Smooth muscle cell of the umbilical artery (primary cell): ENCODE measurements around the gene CRELD2. TPM values are rescaled to one million over a fixed set of nuclear protein-coding genes. Genes with fewer than 3 reads are reported as not detected.

Experiments used
- total RNA-seq: library from RNA; depleted of rRNA; stranded (reverse); fragments of >200 nt; gene quantifications from 2 replicates; pipeline ENCODE4 v1.2.3, GENCODE V29; 2014

The CRELD2 gene, protein sequence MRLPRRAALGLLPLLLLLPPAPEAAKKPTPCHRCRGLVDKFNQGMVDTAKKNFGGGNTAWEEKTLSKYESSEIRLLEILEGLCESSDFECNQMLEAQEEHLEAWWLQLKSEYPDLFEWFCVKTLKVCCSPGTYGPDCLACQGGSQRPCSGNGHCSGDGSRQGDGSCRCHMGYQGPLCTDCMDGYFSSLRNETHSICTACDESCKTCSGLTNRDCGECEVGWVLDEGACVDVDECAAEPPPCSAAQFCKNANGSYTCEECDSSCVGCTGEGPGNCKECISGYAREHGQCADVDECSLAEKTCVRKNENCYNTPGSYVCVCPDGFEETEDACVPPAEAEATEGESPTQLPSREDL
- 136 and 159 TPM in 2 replicates for total RNA-seq

DNA sequence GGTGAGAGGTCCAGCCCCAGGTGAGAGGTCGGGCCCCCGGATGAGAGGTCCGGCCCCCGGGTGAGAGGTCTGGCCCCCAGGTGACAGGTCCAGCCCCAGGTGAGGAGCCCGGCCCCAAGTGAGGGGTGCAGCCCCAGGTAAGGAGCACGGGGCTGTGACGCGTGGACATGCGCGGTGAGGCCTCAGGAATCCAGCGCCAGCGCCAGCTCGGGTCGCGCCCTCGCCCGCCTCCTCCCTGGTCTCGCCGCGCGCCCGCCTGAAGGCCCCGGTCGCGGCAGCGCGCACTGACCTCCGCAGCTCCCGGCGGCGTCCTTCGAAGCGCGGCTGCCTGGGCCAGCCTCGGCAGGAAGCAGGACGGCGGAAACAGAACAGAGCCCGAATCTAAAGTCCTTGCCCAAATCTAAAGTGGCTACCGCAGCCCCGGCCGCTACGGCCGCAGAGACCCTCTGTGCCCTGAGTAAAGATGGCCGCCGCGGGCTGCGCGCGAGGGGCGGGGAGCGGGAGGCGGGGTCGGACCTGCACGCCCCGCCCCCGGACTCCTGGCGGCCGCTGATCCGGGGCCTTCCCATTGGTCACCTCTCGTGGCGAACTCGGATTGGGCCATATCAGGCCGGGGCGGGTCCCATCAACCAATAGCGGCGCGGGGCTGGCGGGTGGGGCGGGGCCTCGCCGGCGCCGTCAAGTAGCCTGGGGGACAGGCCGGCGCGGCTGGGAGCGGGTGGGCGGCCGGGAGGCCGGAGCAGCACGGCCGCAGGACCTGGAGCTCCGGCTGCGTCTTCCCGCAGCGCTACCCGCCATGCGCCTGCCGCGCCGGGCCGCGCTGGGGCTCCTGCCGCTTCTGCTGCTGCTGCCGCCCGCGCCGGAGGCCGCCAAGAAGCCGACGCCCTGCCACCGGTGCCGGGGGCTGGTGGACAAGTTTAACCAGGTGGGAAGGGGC is at the start of gene CRELD2, which contains the start of gene ALG12:
CRELD2 (plus strand) TSS at position 661 of the 937 bp plus-strand sequence; CDS start at position 797, 136 bp downstream.
ALG12 (minus strand) TSS at position 465 of the 937 bp plus-strand sequence. CDS start 4,673 bp downstream, outside the sequence.

DNA sequence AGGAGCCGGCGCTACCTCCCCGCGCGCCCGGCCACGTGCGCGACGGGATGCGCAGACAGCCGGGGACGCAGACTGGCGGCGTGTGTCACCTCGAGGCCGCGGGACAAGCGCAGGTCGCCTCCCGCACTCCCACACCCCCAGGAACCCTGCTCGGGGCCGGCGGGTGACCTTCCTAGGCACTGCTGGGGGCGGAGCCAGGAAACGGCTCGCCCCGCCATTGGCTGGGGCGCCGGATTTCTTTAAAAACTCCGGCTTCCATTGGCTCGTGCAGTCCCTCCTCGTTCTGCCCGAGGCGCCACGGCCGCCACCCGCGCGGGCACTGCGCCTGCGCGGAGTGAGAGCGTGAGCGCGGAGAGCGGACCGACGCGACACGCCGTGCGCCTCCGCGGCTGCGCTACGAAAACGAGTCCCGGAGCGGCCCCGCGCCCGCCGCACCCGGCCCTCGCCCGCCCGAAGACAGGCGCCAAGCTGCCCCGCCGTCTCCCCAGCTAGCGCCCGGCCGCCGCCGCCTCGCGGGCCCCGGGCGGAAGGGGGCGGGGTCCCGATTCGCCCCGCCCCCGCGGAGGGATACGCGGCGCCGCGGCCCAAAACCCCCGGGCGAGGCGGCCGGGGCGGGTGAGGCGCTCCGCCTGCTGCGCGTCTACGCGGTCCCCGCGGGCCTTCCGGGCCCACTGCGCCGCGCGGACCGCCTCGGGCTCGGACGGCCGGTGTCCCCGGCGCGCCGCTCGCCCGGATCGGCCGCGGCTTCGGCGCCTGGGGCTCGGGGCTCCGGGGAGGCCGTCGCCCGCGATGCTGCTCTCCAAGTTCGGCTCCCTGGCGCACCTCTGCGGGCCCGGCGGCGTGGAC is 41.9 kb downstream of the CRELD2 start, which contains the start of gene PIM3:
PIM3 (plus strand) TSS at position 614 of the 846 bp plus-strand sequence; CDS start at position 790, 176 bp downstream.

Other genes starting within 250 kb of the CRELD2 start
- 27.0 and 35.7 TPM in 2 replicates for gene BRD1, start 90.8 kb upstream of the CRELD2 start, total RNA-seq
- 9.8 and 22.7 TPM in 2 replicates for gene ZBED4, start 64.8 kb upstream of the CRELD2 start, total RNA-seq
- 21.9 and 23.2 TPM in 2 replicates for gene ALG12, start 196 bp upstream of the CRELD2 start, total RNA-seq
- gene PIM3, start 42.1 kb downstream of the CRELD2 start, total RNA-seq = 28.2 and 34.4 TPM in 2 replicates
- 0.09 TPM in 1 of 2 replicates, not detected in the other for gene IL17REL, start 94.1 kb downstream of the CRELD2 start, total RNA-seq
- gene TTLL8, start 139.7 kb downstream of the CRELD2 start, total RNA-seq = not detected in 2 replicates
- 0.18 and 0.59 TPM in 2 replicates for gene MLC1, start 166.8 kb downstream of the CRELD2 start, total RNA-seq
- 2.1 and 14.8 TPM in 2 replicates for gene MOV10L1, start 171.4 kb downstream of the CRELD2 start, total RNA-seq